ENCODE measurements around the gene ROR2. TPM values are rescaled to one million over a fixed set of nuclear protein-coding genes. Genes with fewer than 3 reads are reported as not detected.

Gene ROR2
- total and polyA plus RNA-seq, 10 donors: 0.65 to 15.6 (median 6.0) TPM

DNA sequence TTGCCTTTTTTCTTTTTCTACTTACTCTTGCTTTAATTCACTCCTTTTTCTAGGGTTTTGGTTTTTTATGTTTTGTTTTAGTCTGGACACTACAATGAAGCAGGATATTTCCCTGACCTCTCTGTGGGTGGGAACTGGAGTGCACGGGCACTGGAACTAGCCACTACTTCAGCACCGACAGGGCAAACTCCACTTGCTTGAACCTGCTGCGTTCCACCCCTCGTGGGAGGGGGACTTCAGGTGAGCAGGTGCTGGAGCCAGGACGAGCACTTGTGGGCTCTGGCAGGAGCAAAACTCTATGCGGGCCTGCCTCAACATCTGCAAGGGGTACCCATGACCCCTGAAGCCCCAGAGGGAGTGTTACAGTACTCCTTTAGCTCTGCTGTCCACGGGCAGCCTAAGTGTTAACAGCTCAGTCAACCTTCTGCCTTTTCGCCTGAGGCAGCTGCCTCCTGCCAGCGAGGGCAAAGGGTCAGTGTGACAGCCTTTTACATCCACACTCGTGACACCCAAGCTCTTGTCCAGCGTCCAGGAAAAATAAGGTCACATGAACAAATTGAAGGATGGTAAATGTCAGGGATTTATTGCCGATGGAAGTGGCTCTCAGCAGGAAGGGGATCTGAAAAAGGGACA is 382.3 kb downstream of the ROR2 start:
- TF ChIP-seq, protein P1, sequence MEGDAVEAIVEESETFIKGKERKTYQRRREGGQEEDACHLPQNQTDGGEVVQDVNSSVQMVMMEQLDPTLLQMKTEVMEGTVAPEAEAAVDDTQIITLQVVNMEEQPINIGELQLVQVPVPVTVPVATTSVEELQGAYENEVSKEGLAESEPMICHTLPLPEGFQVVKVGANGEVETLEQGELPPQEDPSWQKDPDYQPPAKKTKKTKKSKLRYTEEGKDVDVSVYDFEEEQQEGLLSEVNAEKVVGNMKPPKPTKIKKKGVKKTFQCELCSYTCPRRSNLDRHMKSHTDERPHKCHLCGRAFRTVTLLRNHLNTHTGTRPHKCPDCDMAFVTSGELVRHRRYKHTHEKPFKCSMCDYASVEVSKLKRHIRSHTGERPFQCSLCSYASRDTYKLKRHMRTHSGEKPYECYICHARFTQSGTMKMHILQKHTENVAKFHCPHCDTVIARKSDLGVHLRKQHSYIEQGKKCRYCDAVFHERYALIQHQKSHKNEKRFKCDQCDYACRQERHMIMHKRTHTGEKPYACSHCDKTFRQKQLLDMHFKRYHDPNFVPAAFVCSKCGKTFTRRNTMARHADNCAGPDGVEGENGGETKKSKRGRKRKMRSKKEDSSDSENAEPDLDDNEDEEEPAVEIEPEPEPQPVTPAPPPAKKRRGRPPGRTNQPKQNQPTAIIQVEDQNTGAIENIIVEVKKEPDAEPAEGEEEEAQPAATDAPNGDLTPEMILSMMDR (IDR thresholded peaks at IDR 0.05 in 8 of 11, conservative IDR thresholded peaks at IDR 0.05 in 3 of 11): no peak
- no peak for TF ChIP-seq POLR2A (IDR thresholded peaks at IDR 0.05)
- TF ChIP-seq POLR2AphosphoS5 (IDR thresholded peaks at IDR 0.05): no peak
- intact Hi-C loops (cut with DNase I; ENCODE audit: low total_unique reads): no loop called here
- Histone ChIP-seq H3K27me3 (replicated peaks in 1 of 7) (peaks cover 0 to 21% (median 0%) of the 10 kb centered on the region in 7 donors), H3K27ac (no peak overlapping the region), H3K4me3 (no peak overlapping the region), H3K9me3 (peaks cover 0 to 16% (median 0%) of the 10 kb centered on the region in 8 donors), H3K36me3 (no peaks in the 10 kb centered on the region), H3K4me1 (no peaks in the 10 kb centered on the region)
- 77 to 87% (median 83%) methylated on average over 12 of the region's 12 CpGs for WGBS, 5 donors
- no peak for DNase-seq

DNA sequence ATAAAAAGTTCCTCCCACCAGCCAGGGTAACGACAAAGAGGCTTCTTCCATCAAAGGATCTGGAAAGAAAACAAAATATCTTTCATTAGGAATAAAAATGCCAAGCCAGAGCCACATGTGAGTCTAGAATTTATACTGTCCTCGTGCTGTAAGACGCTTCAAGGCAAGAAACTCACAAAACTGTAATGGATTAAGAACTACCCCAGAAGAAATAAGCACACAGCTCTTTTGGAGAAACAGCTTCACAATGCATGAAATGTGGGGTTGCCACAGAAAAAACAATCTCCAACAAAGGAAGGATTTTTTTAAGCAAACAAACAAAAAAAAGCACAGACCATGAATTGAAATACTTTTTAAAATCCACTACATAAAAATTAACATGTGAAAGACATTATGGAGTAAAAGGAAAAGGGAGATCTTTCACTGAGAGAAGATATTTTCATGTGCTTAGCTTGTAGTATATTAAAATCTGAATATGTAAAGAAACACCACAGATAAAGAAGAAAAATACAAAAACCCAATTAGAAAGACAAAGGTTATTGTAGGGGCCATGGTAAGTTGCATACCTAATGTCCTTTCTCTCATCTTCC is 385.9 kb downstream of the ROR2 start:
- no peak for TF ChIP-seq POLR2AphosphoS5 (IDR thresholded peaks at IDR 0.05)
- no peak for TF ChIP-seq POLR2A (IDR thresholded peaks at IDR 0.05)
- TF ChIP-seq, protein P1 (IDR thresholded peaks at IDR 0.05 in 8 of 11, conservative IDR thresholded peaks at IDR 0.05 in 3 of 11): no peak
- Histone ChIP-seq H3K27ac (no peak overlapping the region), H3K27me3 (replicated peaks in 1 of 7) (peaks cover 0 to 12% (median 0%) of the 10 kb centered on the region in 7 donors), H3K9me3 (peaks cover 0 to 10% (median 0%) of the 10 kb centered on the region in 8 donors), H3K4me3 (no peak overlapping the region), H3K4me1 (no peaks in the 10 kb centered on the region), H3K36me3 (no peaks in the 10 kb centered on the region)
- no peak for DNase-seq
- intact Hi-C loops (cut with DNase I; ENCODE audit: low total_unique reads): no loop called here
- 46 to 79% (median 71%) methylated on average over 3 of the region's 3 CpGs for WGBS, 5 donors

DNA sequence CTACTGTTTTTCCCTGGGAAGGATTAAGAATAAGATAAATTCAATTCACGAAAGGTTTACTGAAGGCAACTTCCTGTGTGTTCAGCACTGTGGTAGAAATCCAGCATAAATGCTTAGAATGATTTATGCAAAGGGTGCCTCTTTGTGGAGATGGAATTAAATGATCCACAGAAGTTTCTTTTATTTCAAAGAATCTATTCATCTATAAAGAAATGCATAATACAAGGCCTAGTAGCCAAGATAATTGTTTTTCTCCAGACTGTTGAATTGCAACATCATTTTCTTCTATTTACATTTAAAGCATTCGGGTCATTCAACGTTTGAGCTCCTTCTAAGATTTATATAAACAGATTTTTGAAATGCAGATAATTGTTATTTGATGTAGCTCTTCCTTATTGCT is 387.6 kb downstream of the ROR2 start:
- no peak for DNase-seq
- Histone ChIP-seq H3K9me3 (no peaks in the 10 kb centered on the region), H3K4me3 (no peak overlapping the region), H3K36me3 (no peaks in the 10 kb centered on the region), H3K27me3 (replicated peaks in 1 of 7) (peaks cover 0 to 5% (median 0%) of the 10 kb centered on the region in 7 donors), H3K27ac (no peak overlapping the region), H3K4me1 (no peaks in the 10 kb centered on the region)
- TF ChIP-seq POLR2A (IDR thresholded peaks at IDR 0.05) (no peak), POLR2AphosphoS5 (IDR thresholded peaks at IDR 0.05) (no peak)
- TF ChIP-seq, protein P1 (IDR thresholded peaks at IDR 0.05 in 8 of 11, conservative IDR thresholded peaks at IDR 0.05 in 3 of 11): no peak
- intact Hi-C loops (cut with DNase I; ENCODE audit: low total_unique reads): no loop called here
- 62 to 77% (median 67%) methylated on average over 3 of the region's 3 CpGs for WGBS, 5 donors

DNA sequence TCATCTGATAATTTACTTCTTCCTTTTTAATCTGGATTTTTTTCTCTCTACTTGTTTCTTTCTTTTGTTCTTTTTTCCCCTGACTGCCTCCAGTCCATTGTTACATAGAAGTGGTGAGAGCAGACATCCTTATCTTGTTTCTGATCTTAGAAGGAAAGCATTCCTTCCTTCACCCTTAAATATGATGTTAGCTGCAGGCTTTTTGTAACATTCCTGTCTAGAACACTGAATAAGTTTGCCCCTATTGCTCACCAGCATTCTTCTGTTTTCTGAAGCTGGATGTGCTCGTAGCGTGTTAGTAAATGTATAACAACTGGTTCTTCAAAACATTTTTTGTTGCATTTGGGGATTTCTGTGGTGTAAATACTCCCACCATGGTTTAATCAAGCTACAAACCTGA is 389.7 kb downstream of the ROR2 start:
- TF ChIP-seq POLR2AphosphoS5 (IDR thresholded peaks at IDR 0.05) (no peak), POLR2A (IDR thresholded peaks at IDR 0.05) (no peak)
- TF ChIP-seq, protein P1 (IDR thresholded peaks at IDR 0.05 in 8 of 11, conservative IDR thresholded peaks at IDR 0.05 in 3 of 11): no peak
- Histone ChIP-seq H3K27me3 (replicated peaks in 1 of 7) (peaks cover 0 to 5% (median 0%) of the 10 kb centered on the region in 7 donors), H3K27ac (no peak overlapping the region), H3K36me3 (no peaks in the 10 kb centered on the region), H3K4me3 (no peak overlapping the region), H3K9me3 (no peaks in the 10 kb centered on the region), H3K4me1 (no peaks in the 10 kb centered on the region)
- no peak for DNase-seq
- WGBS, 5 donors: 77 to 96% (median 93%) methylated on average over 2 of the region's 2 CpGs
- intact Hi-C loops (cut with DNase I; ENCODE audit: low total_unique reads): no loop called here
